ENCODE measurements around the gene NDUFA8. TPM values are rescaled to one million over a fixed set of nuclear protein-coding genes. Genes with fewer than 3 reads are reported as not detected.

NDUFA8 gene
- total RNA-seq, 1 experiment from 2014 or later, result 60.7 TPM

GRCh38 chr9:122180633-122181032, 21.1 kb upstream of the NDUFA8 start:
- Histone ChIP-seq H3K79me2 (ENCODE audit: insufficient read depth, low read length) (no peaks in the 10 kb centered on the region), H2BK20ac (ENCODE audit: low read depth, low read length, poor library complexity, severe bottlenecking) (no peak overlapping the region), H4K5ac (ENCODE audit: insufficient read length, low read depth, low read length) (no peak overlapping the region), H3K18ac (ENCODE audit: insufficient read length, low read depth, low read length) (no peak overlapping the region), H3K56ac (ENCODE audit: insufficient read length, low read depth, low read length) (no peak overlapping the region), H4K91ac (ENCODE audit: insufficient read length, low read depth, low read length) (no peak overlapping the region), H2AFZ (ENCODE audit: low read length) (no peak overlapping the region), H2AK5ac (ENCODE audit: insufficient read length, low read length) (no peak overlapping the region), H3K9me3 (ENCODE audit: control insufficient read depth, low read depth, low read length) (no peaks in the 10 kb centered on the region), H3K27me3 (ENCODE audit: insufficient read depth, low read length) (no peaks in the 10 kb centered on the region), H3K14ac (ENCODE audit: insufficient read depth, low read length) (no peak overlapping the region), H3T11ph (ENCODE audit: low read length) (no peak overlapping the region), H3K79me1 (ENCODE audit: insufficient read depth, low read depth, low read length, poor library complexity, severe bottlenecking) (no peaks in the 10 kb centered on the region), H2BK12ac (ENCODE audit: insufficient read length, low read depth, low read length) (no peak overlapping the region), H2BK15ac (ENCODE audit: low read depth, low read length) (no peak overlapping the region), H2BK120ac (ENCODE audit: low read depth, low read length, poor library complexity, severe bottlenecking) (no peak overlapping the region), H3K23ac (ENCODE audit: insufficient read length, low read depth, low read length) (no peak overlapping the region), H4K8ac (replicated peaks; ENCODE audit: insufficient read length, low read depth, low read length) (no peak overlapping the region), H3K27ac (ENCODE audit: insufficient read length, low read depth, low read length) (no peak overlapping the region), H2BK5ac (ENCODE audit: insufficient read length, low read length) (no peak overlapping the region), H3K4ac (ENCODE audit: low read depth, low read length) (no peak overlapping the region), H3K4me1 (ENCODE audit: insufficient read depth, low read length) (no peaks in the 10 kb centered on the region), H3K23me2 (ENCODE audit: insufficient read length, low read depth, low read length, poor library complexity, severe bottlenecking) (no peaks in the 10 kb centered on the region), H3K9ac (ENCODE audit: extremely low read depth, insufficient read length, low read length) (no peak overlapping the region), H4K20me1 (ENCODE audit: control insufficient read depth, insufficient read depth, insufficient read length) (no peaks in the 10 kb centered on the region), H3K4me2 (ENCODE audit: insufficient read depth, insufficient read length, low read length) (no peak overlapping the region)
- no CpG with 5 or more reads among the region's 4 CpGs for WGBS (ENCODE audit: extremely low coverage, insufficient read length, low lambda C conversion rate)
- H3K9me3 Mint-ChIP-seq, result no peaks in the 10 kb centered on the region
- no peak overlapping the region for H3K4me3 Mint-ChIP-seq
- no peak for TF ChIP-seq CTCF (conservative IDR thresholded peaks at IDR 0.05)
- peaks cover 2 to 12% of the 10 kb centered on the region in 2 experiments; a peak in 1 of 4 replicates for H3K4me1 Mint-ChIP-seq
- no peak overlapping the region for H3K27ac Mint-ChIP-seq
- H3K27me3 Mint-ChIP-seq (ENCODE audit: low read depth), result peaks cover 3% of the 10 kb centered on the region; the same call in 1 of the 2 replicates
- H3K36me3 Mint-ChIP-seq (ENCODE audit: insufficient read depth in 1 of 3, low read depth in 3 of 3), result no peaks in the 10 kb centered on the region
- DNase-seq, result no peak

All from H9 (cell line).